Measurements from ENCODE around the gene HOXA9. TPM values are rescaled to one million over a fixed set of nuclear protein-coding genes. Genes with fewer than 3 reads are reported as not detected.

HOXA9 gene
- total and polyA plus RNA-seq, 2 of the 4 experiments (the other 2 are of a cell fraction): 0.18 to 0.32 TPM

- Histone ChIP-seq H3K18ac (ENCODE audit: low read depth, low read length) (no peak overlapping the region), H2AFZ (replicated peaks; ENCODE audit: low read length, poor library complexity) (no peak overlapping the region), H4K8ac (ENCODE audit: low read depth in 2 of 2, low read length in 2 of 2) (no peak overlapping the region), H2AK9ac (replicated peaks; ENCODE audit: low read depth, low read length, poor library complexity) (no peak overlapping the region), H3K14ac (replicated peaks; ENCODE audit: low read depth, low read length) (no peak overlapping the region), H3K9ac (ENCODE audit: low read depth, low read length) (no peak overlapping the region), H3K36me3 (ENCODE audit: control insufficient read depth, insufficient read depth, low read length) (no peaks in the 10 kb centered on the region), H3K27me3 (ENCODE audit: control insufficient read depth, insufficient read depth, low read length) (peaks cover 95% of the 10 kb centered on the region), H3K79me1 (ENCODE audit: low read depth in 1 of 2, low read length in 2 of 2) (no peaks in the 10 kb centered on the region), H4K91ac (ENCODE audit: insufficient read depth, low read depth, low read length) (no peak overlapping the region), H3K4me3 (ENCODE audit: insufficient read depth, low read depth, low read length) (no peak overlapping the region), H3K27ac (ENCODE audit: insufficient read depth, low read length) (no peak overlapping the region), H3K23ac (ENCODE audit: low read depth, low read length) (no peak overlapping the region), H2AK5ac (ENCODE audit: low read depth, low read length) (no peak overlapping the region), H2BK15ac (ENCODE audit: low read depth, low read length) (no peak overlapping the region), H4K5ac (ENCODE audit: low read depth, low read length) (no peak overlapping the region), H2BK120ac (ENCODE audit: low read depth, low read length) (no peak overlapping the region), H2BK20ac (ENCODE audit: low read depth, low read length) (no peak overlapping the region), H2BK5ac (ENCODE audit: low read depth, low read length, poor library complexity, severe bottlenecking) (no peak overlapping the region), H3K56ac (ENCODE audit: extremely low read depth, insufficient read depth, low read length) (no peak overlapping the region), H3K9me1 (ENCODE audit: insufficient read depth, low read length) (no peaks in the 10 kb centered on the region), H3K4me1 (ENCODE audit: control insufficient read depth, insufficient read depth, low read length) (no peaks in the 10 kb centered on the region), H3K9me3 (ENCODE audit: control insufficient read depth, insufficient read depth, low read length) (peaks cover 27% of the 10 kb centered on the region), H3K4ac (ENCODE audit: low read depth, low read length) (no peak overlapping the region), H4K20me1 (ENCODE audit: insufficient read depth, low read length) (peaks cover 13% of the 10 kb centered on the region; the same call in 1 of the 2 replicates), H3K4me2 (ENCODE audit: low read depth, low read length) (no peak overlapping the region)
- BruUV-seq (replicated peaks): no TSS peak
- in situ Hi-C loops (cut with MboI; ENCODE audit: low sequenced_read_pairs) (no loop called here), dilution Hi-C loops (cut with HindIII; ENCODE audit: low sequenced_read_pairs, unreplicated experiment) (no loop called here), intact Hi-C loops (cut with micrococcal nuclease) (loop anchor here (10.0 kb wide), 1 partner anchor 1914 kb away; no protein-coding TSS in a partner anchor)
- POLR2A ChIA-PET (ENCODE audit: unreplicated experiment): no interaction called here
- no peak for TF ChIP-seq RFX5 (IDR thresholded peaks at IDR 0.05; ENCODE audit: low read depth, low read length)
- TF ChIP-seq USF2 (IDR thresholded peaks at IDR 0.05; ENCODE audit: low read depth, low read length): no peak
- TF ChIP-seq MXI1 (IDR thresholded peaks at IDR 0.05; ENCODE audit: borderline replicate concordance, low read depth, low read length): no peak
- TF ChIP-seq, protein P1, sequence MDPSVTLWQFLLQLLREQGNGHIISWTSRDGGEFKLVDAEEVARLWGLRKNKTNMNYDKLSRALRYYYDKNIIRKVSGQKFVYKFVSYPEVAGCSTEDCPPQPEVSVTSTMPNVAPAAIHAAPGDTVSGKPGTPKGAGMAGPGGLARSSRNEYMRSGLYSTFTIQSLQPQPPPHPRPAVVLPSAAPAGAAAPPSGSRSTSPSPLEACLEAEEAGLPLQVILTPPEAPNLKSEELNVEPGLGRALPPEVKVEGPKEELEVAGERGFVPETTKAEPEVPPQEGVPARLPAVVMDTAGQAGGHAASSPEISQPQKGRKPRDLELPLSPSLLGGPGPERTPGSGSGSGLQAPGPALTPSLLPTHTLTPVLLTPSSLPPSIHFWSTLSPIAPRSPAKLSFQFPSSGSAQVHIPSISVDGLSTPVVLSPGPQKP (IDR thresholded peaks at IDR 0.05; ENCODE audit: borderline replicate concordance, low read depth, low read length): no peak
- TF ChIP-seq MAZ (IDR thresholded peaks at IDR 0.05; ENCODE audit: borderline replicate concordance, low read depth, low read length): no peak
- no peak for TF ChIP-seq SMC3 (IDR thresholded peaks at IDR 0.05; ENCODE audit: low read depth, low read length)
- no peak for TF ChIP-seq CEBPB (IDR thresholded peaks at IDR 0.05; ENCODE audit: low read depth, low read length)
- no peak for TF ChIP-seq POLR2A (IDR thresholded peaks at IDR 0.05; ENCODE audit: low read depth, low read length)
- no peak for TF ChIP-seq MAFK (IDR thresholded peaks at IDR 0.05; ENCODE audit: low read depth, low read length)
- no peak for TF ChIP-seq FOS (IDR thresholded peaks at IDR 0.05; ENCODE audit: low read depth, low read length)
- WGBS, 2 experiments (ENCODE audit: extremely low coverage in 2 of 2, insufficient read length in 1 of 2): 80% methylated on average over 7 of the region's 25 CpGs; no CpG with 5 or more reads in 1 of the 2 experiments
- ATAC-seq (ENCODE audit: low read depth) (no peak), DNase-seq (no peak)
- CTCF ChIA-PET: interaction anchor here (0.5 to 0.7 kb wide), 3 partner anchors 10 to 487 kb away, joined by 3 to 4 read pairs (median 4); partner anchors contain the start of gene EVX1
These were observed 3.1 kb upstream of the HOXA9 start for GRCh38 chr7:27168265-27168947.

Measured in IMR-90 (cell line).